Activated CD8-positive, alpha-beta memory T cell treated with anti-CD3 and anti-CD28 coated beads for 1 hour (primary cell): ENCODE results near the gene MAPK4.
"Not testable (repeated sequence)": the region's sequence is repeated elsewhere in the genome, so short reads cannot be mapped to it uniquely, and the experiment has no call there.

Experiments
- DNase-seq, 2 donors: peaks; one replicate each; pipeline ENCODE4 v3.0.0-alpha.2; 2020; ENCODE audit warnings: low read depth in 1 of 2; ENCODE audit errors: extremely low read depth in 1 of 2

MAPK4 gene

GRCh38 chr18:50559752-50560680, at the start of gene MAPK4:
Gene MAPK4, plus strand, starts transcription at chr18:50560087. Its CDS starts 103,872 bp downstream, at chr18:50663959.
- DNase-seq, result no peak

GRCh38 chr18:50517277-50517676, 42.6 kb upstream of the MAPK4 start:
- DNase-seq, result not testable (repeated sequence)

DNA sequence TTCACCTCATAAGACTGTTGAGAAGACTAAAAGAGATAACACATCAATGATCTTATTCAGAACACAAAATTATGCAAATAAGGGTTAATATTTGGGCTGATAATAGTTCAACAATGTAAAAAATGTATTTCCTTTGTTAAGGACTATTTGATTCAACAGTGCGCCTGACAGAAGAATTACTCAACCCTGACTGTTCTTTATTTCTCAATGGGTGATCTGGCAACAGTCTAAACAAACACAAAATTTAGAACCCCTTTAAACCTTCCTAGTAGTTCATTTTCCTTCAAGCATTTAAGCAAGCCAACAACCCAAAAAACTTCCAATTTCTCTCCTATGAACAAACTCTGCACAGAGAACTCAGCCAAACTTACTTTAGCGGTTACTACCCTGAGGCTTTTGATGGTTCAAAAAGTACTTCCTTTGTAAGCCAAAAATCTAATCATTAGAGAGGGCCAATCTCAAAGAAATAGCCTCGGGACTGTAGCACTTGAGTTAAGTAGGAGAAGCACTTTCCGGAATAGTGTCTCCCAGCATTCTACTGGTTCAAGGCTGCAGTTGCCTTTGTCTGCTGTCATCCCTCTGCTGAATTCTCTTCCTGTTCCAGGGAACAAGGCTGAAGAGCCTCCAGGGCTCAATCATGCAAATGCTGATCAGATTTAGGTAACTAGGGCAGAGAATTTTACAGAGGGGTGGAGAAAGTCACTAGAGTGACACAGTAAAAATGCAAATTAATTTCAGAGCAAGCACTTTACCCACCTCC, 40.9 kb upstream of the MAPK4 start:
- DNase-seq, result no peak

GRCh38 chr18:50523165-50523564, 36.7 kb upstream of the MAPK4 start:
- no peak for DNase-seq

DNA sequence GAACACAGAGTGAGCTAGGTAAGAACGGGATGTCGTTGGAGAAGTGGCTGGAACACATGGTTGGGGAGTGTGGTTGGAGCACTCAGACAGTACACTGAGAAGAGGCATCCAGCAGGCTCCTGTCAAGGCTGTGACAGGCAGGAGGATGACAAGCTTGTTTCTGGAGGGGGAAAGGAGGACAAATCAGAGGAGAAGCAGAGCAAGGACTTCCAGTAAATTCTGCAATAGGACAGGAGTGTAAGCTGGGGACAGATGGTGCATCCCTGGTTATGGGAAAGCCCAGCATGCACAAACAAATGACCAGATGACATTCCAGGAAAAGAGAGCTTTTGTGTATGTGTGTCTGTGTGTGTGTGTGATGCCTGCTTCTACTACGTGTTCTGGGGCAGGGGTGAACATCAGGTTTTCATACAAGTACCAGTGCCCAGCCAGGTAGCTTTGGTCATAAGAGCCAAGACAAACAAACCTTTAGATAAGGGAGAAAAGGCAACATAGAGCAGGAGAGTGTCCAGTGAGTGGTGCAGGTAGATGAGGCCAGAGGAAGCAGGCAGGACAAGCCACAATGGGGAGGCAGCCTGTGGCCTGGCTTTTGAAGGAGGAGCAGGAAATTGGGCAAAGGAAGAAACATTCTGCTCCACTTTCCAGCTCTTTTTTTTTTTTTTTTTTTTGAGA, 32.1 kb upstream of the MAPK4 start:
- DNase-seq, result no peak

DNA sequence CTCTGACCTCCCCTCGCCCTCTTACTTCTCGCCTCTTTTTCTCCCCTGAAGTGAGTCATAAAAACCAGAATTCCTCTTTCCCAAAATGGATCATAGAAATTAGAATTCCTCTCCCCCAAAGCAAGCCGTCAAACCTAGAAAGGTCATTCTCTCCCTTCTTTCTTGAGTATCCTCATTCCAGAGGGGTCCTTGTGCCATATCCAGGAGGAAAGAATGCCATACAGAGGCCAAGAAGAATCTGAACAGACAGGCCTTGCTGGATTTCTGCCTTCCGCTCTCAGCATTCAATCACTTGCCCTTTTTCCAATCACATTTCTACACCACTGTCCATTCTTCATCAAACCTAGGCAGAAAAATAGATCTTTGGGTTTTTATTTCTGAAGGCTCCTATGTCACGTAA, 31.1 kb upstream of the MAPK4 start:
- no peak for DNase-seq

DNA sequence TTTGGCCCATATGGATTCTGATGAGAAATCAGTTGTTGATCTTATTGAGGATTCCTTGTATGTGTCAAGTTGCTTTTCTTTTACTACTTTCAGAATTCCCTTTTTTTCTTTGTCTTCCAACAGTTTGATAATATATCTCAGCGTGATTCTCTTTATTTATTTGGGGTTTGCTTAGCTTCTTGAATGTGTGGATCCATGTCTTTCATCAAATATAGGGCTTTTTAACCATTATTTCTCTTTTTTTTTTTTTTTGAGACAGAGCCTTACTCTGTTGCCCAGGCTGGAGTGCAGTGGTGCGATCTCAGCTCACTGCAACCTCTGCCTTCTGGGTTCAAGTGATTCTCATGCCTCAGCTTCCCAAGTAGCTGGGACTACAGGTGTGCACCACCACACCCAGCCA, 26.1 kb upstream of the MAPK4 start:
- not testable (repeated sequence) for DNase-seq

GRCh38 chr18:50544476-50544875, 15.4 kb upstream of the MAPK4 start:
- DNase-seq, result not testable (repeated sequence)

DNA sequence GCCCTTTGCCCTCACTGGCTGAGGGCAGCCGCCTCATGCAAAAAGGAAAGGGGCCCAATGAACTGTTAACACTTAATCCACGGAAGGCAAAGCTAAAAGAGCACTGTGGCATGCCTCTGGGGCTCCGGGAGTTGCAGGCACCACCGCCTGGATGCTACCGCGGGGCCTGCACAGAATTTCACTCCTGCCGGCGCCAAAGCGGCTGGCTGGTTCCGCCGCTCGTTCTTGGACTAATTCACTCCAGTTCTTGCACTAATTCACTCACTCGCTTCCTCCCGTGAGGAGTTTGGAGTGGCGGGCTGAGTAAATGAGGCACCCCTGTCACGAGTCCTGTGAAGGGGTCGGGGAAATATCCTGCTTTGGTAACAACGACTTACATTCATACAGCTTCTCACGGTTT, 14.0 kb upstream of the MAPK4 start:
- no peak for DNase-seq

GRCh38 chr18:50548160-50548559, 11.7 kb upstream of the MAPK4 start:
- no peak for DNase-seq

DNA sequence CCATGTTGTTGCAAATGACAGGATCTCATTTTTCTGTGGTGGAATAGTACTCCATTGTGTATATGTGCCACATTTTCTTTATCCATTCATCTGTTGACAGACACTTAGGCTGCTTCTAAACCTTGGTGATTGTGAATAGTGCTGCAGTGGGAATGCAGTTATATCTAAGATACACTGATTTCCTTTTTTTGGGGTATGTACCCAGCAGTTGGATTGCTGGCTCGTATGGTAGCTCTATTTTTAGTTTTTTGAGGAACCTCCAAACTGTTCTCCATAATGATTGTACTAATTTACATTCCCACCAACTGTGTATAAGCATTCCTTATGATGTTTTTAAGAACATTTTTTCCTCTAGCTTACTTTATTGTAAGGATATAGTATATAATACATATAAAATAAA, 8.2 kb upstream of the MAPK4 start:
- not testable (repeated sequence) for DNase-seq

GRCh38 chr18:50558157-50558556, 1.7 kb upstream of the MAPK4 start:
- no peak for DNase-seq

GRCh38 chr18:50558948-50559751, 737 bp upstream of the MAPK4 start:
- no peak for DNase-seq

DNA sequence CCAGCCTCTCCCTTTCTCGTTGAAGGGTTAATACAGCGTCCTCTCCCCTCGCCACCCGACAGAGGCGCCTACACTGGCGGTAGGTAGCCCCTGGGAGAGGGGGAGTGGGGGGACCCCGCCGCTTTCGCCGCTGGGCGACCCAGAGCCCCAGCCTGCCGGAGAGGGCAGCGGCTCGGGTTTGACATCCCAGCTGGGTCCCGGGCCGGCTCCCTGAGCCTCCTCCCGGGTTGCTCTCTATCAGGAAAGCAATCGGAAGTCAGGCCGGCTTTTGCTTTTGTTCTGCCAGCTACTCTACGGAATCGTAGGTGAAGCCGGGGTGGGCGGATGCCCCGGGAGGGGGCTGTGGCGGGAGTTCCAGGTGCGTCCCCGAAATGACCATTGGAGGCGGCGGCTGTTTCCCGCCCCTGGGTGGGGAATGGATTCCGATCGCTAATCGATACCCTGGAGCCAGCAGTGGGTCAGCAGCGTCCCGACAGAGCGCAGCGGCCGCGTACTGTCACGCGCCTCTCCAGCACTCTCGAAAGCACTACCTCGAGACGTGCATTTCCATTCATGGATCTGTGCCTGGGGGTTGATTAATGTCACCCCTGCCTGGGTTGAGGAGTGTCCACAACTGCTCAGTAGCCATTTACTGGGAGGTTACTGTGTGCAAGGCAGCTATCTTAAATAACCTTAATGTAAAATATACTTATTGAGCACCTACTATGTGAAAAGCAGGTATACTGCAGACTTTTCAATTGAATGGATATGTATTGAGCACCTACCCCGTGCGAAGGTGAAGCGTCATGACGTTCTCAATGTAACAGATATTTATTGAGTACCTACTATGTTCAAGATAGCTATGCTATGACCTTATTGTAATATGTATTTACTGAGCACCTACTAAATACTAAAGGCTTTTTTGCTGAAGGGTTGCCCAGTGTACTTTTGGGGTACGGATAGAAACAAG, 1.1 kb downstream of the MAPK4 start:
- DNase-seq, result no peak

GRCh38 chr18:50562258-50562657, 2.4 kb downstream of the MAPK4 start:
- not testable (repeated sequence) for DNase-seq

- DNase-seq, result no peak
Observed at GRCh38 chr18:50562686-50563085, 2.8 kb downstream of the MAPK4 start.

- DNase-seq, result no peak
Observed at GRCh38 chr18:50563376-50563775, 3.5 kb downstream of the MAPK4 start.

DNA sequence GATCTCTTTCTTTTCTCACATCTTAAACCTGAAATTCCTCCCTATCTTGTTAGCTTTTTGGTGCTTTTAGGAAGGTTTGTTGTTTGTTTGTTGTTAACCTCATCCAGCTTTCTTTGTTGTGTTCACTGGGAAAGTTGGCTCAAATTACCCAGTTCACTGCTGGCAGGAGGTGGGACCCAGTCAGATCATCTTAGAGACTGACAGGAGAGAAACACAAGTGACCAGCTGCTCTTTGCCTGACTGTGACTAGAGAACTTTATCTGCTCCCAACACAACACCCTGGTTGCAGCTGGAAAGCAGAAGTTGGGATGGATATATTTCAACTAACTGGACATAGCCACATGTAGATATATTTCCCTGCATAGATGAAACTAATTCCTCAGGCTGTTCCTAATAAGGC, 10.0 kb downstream of the MAPK4 start:
- no peak for DNase-seq

DNA sequence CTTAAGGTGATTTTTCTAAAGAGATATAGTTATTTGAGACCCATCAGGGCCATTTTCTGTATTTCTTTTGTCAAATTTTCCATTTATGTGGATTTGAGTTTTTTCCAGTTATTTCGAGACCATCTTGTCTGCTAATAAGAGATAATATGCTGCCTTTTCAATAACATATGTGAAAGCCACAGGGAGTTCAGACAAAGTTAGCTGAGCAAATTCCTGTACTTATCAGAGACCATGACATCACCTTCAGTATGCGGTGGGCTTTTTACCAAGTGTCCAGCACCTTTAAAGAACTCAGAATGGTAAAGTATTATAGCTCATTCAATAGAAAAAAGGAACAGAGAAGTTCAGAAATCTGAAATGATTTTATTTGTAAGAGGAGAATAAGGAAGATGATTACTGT, 11.7 kb downstream of the MAPK4 start:
- no peak for DNase-seq
